ENCODE measurements around the gene NPDC1.

DNA sequence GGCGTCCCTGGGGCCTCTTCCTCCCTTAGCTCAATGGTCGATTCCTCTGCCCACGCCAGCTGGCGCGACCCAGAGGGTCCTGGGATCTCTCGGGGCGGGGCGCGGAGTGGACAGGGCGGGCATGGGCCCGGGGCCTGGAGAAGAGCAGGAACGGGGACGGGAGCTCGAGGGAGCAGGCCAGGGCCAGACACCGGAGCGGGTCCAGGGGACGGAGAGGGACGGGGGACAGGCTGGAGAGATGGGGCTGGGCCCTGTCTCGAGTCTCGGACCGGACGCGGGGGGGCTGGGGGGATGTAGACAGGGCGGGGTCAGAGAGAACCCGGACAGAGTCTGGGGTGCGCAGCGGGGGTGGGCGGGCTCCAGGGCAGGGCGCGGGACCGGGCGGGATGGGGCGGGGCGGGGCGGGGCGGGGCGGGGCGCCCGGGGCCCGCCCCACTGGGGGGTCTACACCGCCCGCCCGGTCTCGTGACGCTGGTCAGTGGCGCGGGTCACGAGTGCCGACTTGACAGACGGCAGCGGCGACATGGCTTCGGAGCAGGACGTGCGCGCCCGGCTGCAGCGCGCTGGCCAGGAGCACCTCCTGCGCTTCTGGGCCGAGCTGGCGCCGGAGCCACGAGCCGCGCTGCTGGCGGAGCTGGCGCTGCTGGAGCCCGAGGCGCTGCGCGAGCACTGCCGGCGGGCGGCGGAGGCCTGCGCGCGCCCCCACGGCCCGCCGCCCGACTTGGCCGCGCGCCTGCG lies 31.2 kb upstream of the NPDC1 start, which contains the start of gene UAP1L1:
- TF ChIP-seq, protein P1, sequence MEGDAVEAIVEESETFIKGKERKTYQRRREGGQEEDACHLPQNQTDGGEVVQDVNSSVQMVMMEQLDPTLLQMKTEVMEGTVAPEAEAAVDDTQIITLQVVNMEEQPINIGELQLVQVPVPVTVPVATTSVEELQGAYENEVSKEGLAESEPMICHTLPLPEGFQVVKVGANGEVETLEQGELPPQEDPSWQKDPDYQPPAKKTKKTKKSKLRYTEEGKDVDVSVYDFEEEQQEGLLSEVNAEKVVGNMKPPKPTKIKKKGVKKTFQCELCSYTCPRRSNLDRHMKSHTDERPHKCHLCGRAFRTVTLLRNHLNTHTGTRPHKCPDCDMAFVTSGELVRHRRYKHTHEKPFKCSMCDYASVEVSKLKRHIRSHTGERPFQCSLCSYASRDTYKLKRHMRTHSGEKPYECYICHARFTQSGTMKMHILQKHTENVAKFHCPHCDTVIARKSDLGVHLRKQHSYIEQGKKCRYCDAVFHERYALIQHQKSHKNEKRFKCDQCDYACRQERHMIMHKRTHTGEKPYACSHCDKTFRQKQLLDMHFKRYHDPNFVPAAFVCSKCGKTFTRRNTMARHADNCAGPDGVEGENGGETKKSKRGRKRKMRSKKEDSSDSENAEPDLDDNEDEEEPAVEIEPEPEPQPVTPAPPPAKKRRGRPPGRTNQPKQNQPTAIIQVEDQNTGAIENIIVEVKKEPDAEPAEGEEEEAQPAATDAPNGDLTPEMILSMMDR (IDR thresholded peaks at IDR 0.05; ENCODE audit: low read depth, low read length): no peak
- TF ChIP-seq EZH2phosphoT487 (IDR thresholded peaks at IDR 0.05; ENCODE audit: low read depth): no peak
